NCI-H1092 treated with DMSO at 0.1 percent for 48 hours (cell line): ENCODE results near the gene ZNF574.

Source experiments
- DNase-seq: peaks from one replicate; lab custom pipeline; 2025; lab: John Stamatoyannopoulos, UW

The ZNF574 gene

DNA sequence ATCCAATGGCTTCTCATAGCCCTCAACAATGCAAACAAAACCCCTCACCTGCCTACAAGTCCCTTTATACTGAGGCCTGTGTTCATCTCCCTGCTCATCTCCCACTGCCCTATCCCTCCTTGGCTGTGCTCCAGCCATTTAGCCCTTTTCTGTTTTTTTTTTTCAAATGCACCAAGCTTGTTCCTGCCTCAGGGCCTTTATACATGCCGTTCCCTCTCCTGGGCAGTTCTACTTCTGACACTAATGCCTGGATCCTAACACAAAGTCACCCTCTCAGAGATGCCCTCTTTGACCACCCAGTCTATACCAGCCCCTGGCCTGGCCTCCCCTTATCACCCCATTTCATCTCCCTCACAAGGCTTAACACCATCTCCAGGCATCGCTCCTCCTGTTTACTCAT lies 26.9 kb downstream of the ZNF574 start:
- no peak for DNase-seq

GRCh38 chr19:42105368-42105767 lies 29.4 kb downstream of the ZNF574 start:
- DNase-seq: no peak

GRCh38 chr19:42108527-42109389 lies 32.8 kb downstream of the ZNF574 start:
- DNase-seq: peak; percentile 75

- DNase-seq: no peak
Observed at GRCh38 chr19:42109896-42110295, 33.9 kb downstream of the ZNF574 start.

GRCh38 chr19:42110658-42111057 lies 34.7 kb downstream of the ZNF574 start:
- no peak for DNase-seq

- no peak for DNase-seq
Observed at GRCh38 chr19:42111384-42111783, 35.4 kb downstream of the ZNF574 start.

- DNase-seq: no peak
Observed at GRCh38 chr19:42111811-42112210, 35.8 kb downstream of the ZNF574 start.

GRCh38 chr19:42113641-42114348 lies 37.8 kb downstream of the ZNF574 start:
- peak; percentile 36 for DNase-seq

GRCh38 chr19:42114412-42114811 lies 38.4 kb downstream of the ZNF574 start:
- DNase-seq: peak; percentile 63

GRCh38 chr19:42115219-42115618 lies 39.3 kb downstream of the ZNF574 start:
- DNase-seq: no peak

DNA sequence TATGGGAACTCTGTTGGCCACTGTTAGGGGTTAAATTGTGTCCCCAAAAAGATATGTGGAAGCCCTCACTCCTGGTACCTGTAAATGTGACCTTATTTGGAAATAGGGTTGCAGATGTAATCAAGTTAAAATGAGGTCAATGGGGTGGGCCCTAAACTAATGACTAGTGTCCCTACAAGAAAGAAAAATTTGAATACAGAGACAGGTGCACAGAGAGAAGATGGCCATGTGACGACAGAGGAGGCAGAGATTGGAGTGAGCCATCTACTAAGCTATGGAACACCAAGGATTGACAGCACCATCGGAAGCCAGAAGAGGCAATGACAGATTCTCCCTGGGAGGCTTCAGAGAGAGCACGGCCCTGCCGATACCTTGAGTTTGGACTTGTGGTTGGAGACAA lies 39.7 kb downstream of the ZNF574 start:
- no peak for DNase-seq

GRCh38 chr19:42116308-42117075 lies 40.5 kb downstream of the ZNF574 start:
- no peak for DNase-seq

- DNase-seq: no peak
Observed at GRCh38 chr19:42117076-42117475, 41.1 kb downstream of the ZNF574 start.

DNA sequence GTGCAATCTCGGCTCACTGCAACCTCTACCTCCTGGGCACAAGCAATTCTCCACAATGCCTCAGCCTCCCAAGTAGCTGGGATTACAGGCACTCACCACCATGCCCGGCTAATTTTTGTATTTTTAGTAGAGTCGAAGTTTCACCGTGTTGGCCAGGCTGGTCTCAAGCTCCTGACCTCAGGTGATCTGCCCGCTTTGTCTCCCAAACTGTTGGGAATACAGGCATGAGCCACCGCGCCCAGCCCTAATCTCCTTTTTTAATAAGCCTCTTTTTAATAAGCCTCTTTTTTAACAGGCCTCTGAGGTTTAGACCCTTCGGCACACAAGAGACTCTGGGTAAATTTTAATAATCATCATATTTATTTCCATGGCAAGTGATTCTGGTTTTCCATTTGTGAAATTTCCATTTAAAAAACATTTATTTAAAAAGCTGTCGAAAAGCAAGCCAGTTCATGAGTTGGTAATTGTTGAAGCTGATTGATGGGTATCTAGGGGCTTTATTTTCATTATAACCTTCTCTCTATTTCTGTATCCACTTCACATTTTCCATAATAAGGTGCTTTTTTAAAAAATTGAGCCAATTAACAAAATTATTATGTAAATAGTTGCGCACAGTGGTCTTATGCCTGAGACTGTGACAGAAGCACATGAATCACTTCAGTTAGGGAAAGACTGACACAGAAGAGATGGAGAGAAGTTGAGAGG lies 44.5 kb downstream of the ZNF574 start:
- no peak for DNase-seq

DNA sequence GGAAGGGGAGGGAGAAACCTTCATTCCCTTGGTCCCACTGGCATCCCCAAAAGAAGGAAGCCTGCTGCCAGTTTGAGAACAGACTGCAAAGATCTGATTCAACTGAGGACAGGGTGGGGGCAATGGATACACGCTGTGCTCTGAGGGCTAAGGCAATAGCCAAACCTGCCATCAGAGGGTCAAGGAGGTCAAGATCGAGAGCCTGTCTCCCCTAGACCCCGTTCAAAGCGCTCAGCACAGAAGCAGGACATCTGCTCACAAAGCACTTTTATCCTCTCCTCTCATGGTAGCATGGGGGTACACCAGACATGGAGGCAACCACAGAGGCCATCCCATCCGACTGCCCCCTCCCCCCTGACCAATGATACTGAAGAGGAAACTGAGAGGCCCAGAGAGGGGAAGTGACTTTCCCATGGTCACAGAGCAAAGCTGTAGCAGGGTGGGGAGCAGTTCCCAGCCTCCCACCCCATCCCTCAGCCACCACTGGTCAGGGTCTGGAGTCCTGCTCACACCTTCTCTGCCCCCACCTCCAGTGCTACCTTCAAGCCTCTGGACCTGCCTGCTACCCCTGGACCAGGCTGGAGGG lies 45.2 kb downstream of the ZNF574 start:
- no peak for DNase-seq

GRCh38 chr19:42121656-42122069 lies 45.7 kb downstream of the ZNF574 start:
- no peak for DNase-seq

- no peak for DNase-seq
Observed at GRCh38 chr19:42122691-42123607, 47.0 kb downstream of the ZNF574 start.

- DNase-seq: no peak
Observed at GRCh38 chr19:42123765-42124164, 47.8 kb downstream of the ZNF574 start.

DNA sequence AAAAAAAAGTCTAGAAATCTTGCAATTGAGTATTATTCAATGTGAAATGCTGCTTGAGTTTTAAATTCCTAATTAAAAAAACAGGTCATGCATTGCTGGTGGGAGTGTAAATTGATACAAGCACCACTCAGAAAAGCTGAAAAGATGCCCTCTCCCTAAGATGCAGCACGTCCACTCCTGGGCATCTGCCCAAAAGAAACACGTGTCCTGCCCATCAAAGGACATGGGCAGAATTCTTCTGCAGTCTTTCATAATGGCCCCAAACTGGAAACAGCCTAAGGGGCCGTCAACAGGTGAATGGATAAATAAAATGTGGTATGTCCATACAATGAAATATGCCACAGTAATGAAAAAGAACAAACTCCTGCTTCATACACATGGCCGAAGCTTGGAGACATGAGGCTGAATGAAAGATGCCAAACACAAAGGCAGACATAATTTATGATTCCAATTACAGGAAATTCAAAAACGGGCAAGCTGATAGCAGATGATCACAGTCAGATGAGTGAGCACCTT lies 48.5 kb downstream of the ZNF574 start:
- DNase-seq: no peak

DNA sequence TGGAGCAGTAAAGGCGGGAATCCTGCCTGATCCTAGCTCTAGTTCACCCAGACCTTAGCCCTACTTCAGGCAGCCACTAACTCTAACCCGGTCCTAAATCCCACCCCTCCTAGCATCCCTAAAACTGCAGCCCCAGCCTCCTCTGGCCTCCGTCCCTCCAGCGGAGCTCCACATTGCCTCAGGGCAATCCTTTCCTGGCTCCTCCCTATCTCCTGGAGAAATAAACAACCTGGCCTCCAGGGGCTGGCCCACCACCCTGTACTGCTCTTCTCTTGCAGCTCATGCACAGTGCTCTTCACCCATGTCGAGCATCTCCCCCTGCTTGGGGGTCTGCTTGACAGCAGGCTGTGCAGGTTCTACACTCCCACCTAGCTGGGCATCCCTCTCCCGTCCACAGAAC lies 49.6 kb downstream of the ZNF574 start:
- no peak for DNase-seq
